K562 (cell line): ENCODE data around the gene SMOC2.

Experiments
- CBX1 ChIP-seq: sonication (generic); IDR thresholded peaks from 2 replicates; pipeline ENCODE4 v1.6.1; 2016; ENCODE audit warnings: antibody characterized with exemption, low read depth, mild to moderate bottlenecking
- CHD2 ChIP-seq: IDR thresholded peaks from 2 replicates; pipeline ENCODE4 v1.6.1; 2011; ENCODE audit warnings: low read depth, low read length
- HDAC1 ChIP-seq, 2 experiments: fragments of 450-650 bp; IDR thresholded peaks; 2 replicates each; pipeline ENCODE4 v1.6.1; 2016 to 2017; ENCODE audit warnings: inconsistent platforms in 1 of 2, mild to moderate bottlenecking in 1 of 2, moderate library complexity in 1 of 2
- HDAC2 ChIP-seq: fragments of 450-650 bp; IDR thresholded peaks from 2 replicates; pipeline ENCODE4 v1.6.1; 2016; ENCODE audit warnings: mild to moderate bottlenecking
- HOXB6 ChIP-seq: fragments of 250-450 bp; sonication (Bioruptor Pico); IDR thresholded peaks from 2 replicates; pipeline ENCODE4 v1.5.1; 2022; ENCODE audit warnings: mild to moderate bottlenecking, borderline replicate concordance
- KLF10 ChIP-seq: fragments of 250-450 bp; sonication (Bioruptor Pico); IDR thresholded peaks from 2 replicates; pipeline ENCODE4 v1.6.1; 2021; ENCODE audit warnings: matching md5 sums
- MLLT1 ChIP-seq, 2 experiments: fragments of 450-650 bp; IDR thresholded peaks; 2 replicates each; pipeline ENCODE4 v1.6.1; 2016
- MTA3 ChIP-seq: fragments of 450-650 bp; formaldehyde crosslinking; IDR thresholded peaks from 2 replicates; pipeline ENCODE4 v1.6.1; 2017; ENCODE audit warnings: mild to moderate bottlenecking, borderline replicate concordance
- PRPF4 ChIP-seq: fragments of 200-400 bp; formaldehyde crosslinking; IDR thresholded peaks from one replicate; pipeline ENCODE4 v1.6.1; 2017; ENCODE audit warnings: low read length, low read depth, mild to moderate bottlenecking; ENCODE audit not compliant: insufficient read depth, poor library complexity, severe bottlenecking
- RAD21 ChIP-seq, 2 experiments: fragments of 250-450 bp in 1 of 2; fragments of 450-650 bp in 1 of 2; sonication (Bioruptor Pico) in 1 of 2; formaldehyde crosslinking in 1 of 2; IDR thresholded peaks in 1 of 2; conservative IDR thresholded peaks in 1 of 2; 2 replicates each; pipeline versions ENCODE4 v1.4.0 to v1.8.0; 2020 to 2022; ENCODE audit warnings: mild to moderate bottlenecking in 2 of 2, moderate library complexity in 1 of 2
- RBM25 ChIP-seq: fragments of 200-400 bp; formaldehyde crosslinking; IDR thresholded peaks from 2 replicates; pipeline ENCODE4 v1.6.1; 2018; ENCODE audit warnings: low read length, low read depth, moderate library complexity; ENCODE audit not compliant: severe bottlenecking
- ZC3H8 ChIP-seq: fragments of 450-650 bp; IDR thresholded peaks from 2 replicates; pipeline ENCODE4 v1.6.1; 2017
- ZNF274 ChIP-seq: IDR thresholded peaks from 2 replicates; pipeline ENCODE4 v1.6.1; 2011; ENCODE audit warnings: low read depth, mild to moderate bottlenecking, low read length, moderate library complexity, borderline replicate concordance
- ZNF316 ChIP-seq: fragments of 450-650 bp; IDR thresholded peaks from 2 replicates; pipeline ENCODE4 v1.6.1; 2016

GRCh38 chr6:168562576-168563151, 121.7 kb downstream of the SMOC2 start:
- TF ChIP-seq KLF10 (CRISPR knock-in tag) (no peak), HDAC1 (IDR thresholded peaks at IDR 0.05) (no peak), ZC3H8 (no peak), CHD2 (no peak), HDAC2 (no peak), RBM25 (no peak), MTA3 (no peak), MLLT1 (IDR thresholded peaks at IDR 0.05) (no peak), ZNF274 (no peak), RAD21 (CRISPR knock-in tag; conservative IDR thresholded peaks at IDR 0.05 in 1 of 2, IDR thresholded peaks at IDR 0.05 in 1 of 2) (no peak), HOXB6 (no peak), ZNF316 (no peak), CBX1 (no peak), PRPF4 (no peak)
